ENCODE results near the gene BSCL2.
"Not testable (repeated sequence)": the region's sequence is repeated elsewhere in the genome, so short reads cannot be mapped to it uniquely, and the experiment has no call there.

Gene BSCL2

GRCh38 chr11:62719302-62719978 lies 12.2 kb upstream of the BSCL2 start:
- DNase-seq (ENCODE audit: low read depth): peak; percentile 17

DNA sequence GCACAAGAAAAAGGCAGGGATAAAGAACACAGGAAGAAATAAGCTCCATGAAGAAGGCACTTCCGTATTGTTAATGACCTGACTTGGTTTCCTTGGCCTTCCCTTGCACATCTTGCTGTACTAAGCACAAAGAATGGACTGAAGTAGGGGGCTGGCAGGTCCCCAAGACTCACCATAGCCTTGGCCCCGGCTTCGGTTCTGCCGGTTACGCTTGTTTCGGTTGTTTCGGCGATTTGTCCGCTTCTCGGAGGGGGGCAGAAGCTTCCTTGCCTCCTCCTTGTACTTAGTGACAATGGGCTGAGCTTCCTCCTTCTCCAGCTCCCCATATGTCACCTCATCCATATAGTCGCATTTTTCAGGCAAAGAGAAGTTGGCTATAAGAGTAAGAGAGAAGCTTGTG lies 9.6 kb upstream of the BSCL2 start:
- DNase-seq (ENCODE audit: low read depth): no peak

DNA sequence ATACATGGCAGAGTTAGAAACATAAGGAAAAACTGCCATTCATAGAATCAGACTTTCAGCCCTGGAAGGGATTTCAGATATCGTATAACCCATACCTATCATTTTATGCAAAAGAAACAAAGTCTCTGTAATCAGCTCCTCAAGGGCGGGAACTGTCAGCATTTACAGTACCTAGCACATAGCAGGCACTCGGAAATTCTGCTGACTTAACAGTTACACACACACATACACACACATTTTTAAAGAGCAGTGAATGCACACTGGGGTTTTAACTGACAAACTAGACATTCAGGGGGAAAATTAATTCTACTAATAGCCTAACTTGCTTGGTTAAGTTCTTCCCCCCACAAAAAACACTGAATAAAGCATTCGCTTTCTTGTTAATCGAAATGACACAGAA lies 9.0 kb upstream of the BSCL2 start:
- no peak for DNase-seq (ENCODE audit: low read depth)

- no peak for DNase-seq (ENCODE audit: low read depth)
These were observed 8.2 kb upstream of the BSCL2 start for GRCh38 chr11:62715150-62716130.

- DNase-seq (ENCODE audit: low read depth): no peak
These were observed 6.1 kb upstream of the BSCL2 start for GRCh38 chr11:62713343-62713742.

DNA sequence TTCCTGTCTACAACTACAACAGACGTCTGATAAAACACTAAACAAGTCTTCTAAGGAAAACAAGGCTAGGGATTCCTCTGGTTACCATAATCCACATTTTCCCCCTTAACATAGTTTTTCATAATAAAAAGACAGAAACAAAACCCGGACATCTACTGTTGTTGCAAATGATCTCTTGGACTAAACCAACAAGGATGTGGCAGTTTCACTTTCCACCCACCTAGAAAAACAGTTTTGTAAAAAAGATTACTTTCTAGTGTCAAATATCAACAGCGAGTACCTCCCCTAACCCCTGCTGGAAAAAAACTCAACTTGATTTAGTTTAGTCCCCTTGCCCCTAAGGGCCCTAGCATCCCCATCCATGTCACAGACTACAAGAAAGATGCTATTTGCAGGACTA lies 5.6 kb upstream of the BSCL2 start:
- DNase-seq (ENCODE audit: low read depth): no peak

DNA sequence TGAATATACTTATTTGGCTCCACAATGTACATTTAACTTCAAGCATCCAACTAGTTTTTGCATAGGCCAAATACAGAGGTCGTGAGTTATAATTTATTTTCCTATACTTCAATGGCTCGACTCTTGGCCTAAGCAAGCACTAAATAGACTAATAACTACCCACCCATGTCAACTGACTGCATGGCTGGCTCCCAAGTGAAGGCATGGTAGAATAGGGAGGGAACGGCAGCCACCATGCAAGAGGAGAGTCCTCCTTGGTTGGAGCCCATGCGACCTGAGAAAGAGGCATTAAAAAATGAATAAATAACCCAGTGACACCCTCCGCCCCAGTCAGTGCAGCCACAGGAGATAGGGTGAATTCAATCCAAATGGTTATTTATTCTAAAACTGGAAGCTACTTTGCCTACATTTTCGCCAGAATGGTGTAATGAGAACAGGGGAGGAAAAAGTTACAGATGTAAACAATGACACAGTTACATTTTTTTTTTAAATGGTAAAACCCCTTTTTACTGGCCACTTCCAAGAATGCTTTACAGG lies 5.1 kb upstream of the BSCL2 start:
- no peak for DNase-seq (ENCODE audit: low read depth)

GRCh38 chr11:62710001-62710345 lies 2.7 kb upstream of the BSCL2 start:
- peak; percentile 55 for DNase-seq (ENCODE audit: low read depth)

- DNase-seq (ENCODE audit: low read depth): peak; percentile 99
These were observed 2.2 kb upstream of the BSCL2 start for GRCh38 chr11:62709247-62710000.

DNA sequence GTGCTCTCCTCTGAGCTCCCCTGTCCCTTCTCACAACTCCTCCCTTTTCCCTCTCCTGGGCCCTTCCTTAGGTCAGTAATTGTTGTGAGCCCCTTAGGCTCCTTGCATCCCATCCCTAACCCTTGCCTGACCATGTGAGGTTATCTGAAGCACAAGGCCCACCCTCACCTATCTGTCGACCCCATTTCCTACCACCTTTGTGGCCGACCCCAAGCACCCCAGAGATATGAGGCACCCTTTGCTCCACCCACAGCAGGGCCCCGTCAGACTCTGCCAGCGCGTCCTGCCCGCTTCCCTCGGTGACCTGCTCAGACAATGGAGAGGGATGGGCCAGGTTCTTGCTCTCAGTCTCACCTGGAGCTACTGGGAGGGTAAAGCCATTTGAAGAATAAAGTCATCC lies 1.6 kb upstream of the BSCL2 start:
- DNase-seq (ENCODE audit: low read depth): no peak

DNA sequence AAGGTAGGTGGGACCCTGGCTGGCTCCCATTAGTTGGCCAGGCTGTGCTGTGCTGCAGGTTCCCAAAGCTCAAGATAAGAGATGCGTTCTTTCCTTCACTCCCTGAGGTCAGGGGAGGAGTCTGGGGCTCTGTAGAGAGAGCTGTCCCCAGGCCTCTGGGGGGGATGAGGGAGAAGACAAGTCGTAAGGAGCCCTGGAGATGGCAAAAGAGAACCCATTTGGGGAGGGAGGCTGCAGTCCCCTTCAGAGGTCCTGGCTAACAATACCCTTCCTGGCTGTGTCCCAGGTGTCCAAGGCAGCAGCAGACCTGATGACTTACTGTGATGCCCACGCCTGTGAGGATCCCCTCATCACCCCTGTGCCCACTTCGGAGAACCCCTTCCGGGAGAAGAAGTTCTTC lies 1.2 kb upstream of the BSCL2 start:
- DNase-seq (ENCODE audit: low read depth): no peak

GRCh38 chr11:62706850-62707247 lies 375 bp downstream of the BSCL2 start:
- DNase-seq (ENCODE audit: low read depth): no peak

DNA sequence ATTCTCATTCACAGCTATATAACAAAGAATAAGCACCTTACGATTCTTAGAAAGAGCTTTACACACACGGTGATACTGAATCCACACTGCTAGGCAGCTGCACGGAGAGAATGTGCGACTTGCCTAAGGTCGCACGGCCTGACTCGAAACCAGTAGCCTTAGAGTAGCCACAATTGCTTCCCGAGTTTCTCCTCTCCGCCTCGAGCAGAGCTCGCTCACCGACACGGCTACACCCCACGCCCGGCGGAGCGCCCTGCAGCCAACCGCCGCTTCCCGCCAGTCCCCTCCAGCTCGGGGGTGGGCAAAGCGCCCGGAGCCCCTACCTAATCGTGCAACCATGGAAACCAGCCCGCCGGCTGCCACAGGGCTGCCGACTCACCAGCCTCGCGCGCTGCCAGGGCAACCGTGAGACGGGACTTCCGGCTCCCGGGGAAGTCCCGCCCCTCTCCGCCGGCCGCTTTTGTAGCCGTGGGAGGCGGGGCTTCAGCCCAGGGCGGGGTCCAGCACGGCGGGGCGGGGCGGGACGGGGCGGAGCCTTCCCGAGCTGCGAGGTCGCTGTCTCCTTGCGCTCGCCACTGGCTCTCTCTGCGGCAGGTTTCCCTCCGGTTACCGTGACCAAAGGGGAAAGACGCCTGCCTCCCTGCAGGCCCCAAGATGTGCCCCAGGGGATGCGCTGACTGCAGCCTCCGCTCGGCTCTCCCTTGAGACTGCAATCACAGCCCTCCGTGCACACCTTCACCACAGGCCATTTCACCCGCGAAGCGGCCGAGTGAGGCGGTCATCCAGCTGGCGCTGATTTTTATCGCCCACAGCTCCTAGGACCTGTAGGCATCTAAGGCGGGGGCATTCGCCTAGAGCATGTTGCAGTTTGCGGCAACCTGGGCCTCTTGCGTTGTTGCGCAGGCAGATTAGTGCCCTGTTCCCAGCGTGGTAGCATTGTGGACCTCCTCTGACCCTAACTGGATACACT lies 1.1 kb downstream of the BSCL2 start:
- DNase-seq (ENCODE audit: low read depth): peak; percentile 94

DNA sequence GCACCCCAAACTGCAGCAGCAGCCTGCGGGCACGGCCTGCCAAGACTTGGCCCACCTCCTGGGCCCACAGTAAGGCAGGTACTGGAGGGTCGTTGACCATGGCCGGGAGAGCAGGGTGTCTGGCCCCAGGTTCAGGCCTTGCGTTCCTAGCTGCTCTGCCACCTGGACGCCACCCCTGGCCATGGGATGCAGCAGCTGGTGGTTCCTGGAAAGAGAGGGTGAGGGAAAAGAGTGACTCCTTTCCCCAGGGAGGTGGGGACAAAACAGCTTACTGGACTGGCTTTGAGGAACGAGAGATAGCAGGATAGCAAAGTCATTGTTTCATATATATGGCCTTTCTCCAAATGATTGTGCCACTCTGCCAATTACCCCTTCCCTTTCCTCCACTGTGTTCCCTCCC lies 1.8 kb downstream of the BSCL2 start:
- no peak for DNase-seq (ENCODE audit: low read depth)

DNA sequence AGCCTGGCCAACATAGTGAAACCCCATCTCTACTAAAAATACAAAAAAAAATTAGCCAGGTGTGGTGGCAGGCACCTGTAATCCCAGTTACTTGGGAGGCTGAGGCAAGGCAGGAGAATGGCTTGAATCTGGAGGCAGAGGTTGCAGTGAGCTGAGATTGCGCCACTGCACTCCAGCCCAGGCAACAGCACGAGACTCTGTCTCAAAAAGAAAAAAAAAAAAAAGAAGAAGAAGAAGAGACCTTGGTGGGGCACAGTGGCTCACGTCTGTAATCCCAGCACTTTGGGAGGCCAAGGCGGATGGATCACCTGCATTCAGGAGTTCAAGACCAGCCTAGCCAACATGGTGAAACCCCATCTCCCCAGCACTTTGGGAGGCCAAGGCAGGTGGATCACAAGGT lies 3.3 kb downstream of the BSCL2 start:
- not testable (repeated sequence) for DNase-seq (ENCODE audit: low read depth)

- DNase-seq (ENCODE audit: low read depth): no peak
These were observed 5.0 kb downstream of the BSCL2 start for GRCh38 chr11:62702246-62702645.

GRCh38 chr11:62694455-62695167 lies 12.6 kb downstream of the BSCL2 start:
- DNase-seq (ENCODE audit: low read depth): peak; percentile 81

DNA sequence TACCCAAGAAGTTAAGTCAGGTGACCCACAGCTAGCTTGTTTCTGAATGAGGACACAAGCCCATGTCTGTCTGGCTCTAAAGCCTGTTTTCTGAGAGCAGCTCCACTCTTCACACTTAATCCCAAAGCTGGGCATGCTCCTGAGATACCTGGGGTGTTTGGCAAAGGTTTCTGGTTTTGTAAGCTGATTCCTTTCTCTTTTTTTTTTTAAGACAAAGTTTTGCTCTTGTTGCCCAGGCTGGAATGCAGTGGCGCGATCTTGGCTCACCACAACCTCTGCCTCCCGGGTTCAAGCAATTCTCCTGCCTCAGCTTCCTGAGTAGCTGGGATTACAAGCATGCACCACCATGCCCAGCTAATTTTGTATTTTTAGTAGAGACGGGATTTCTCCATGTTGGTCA lies 13.6 kb downstream of the BSCL2 start:
- not testable (repeated sequence) for DNase-seq (ENCODE audit: low read depth)

GRCh38 chr11:62689421-62690183 lies 17.6 kb downstream of the BSCL2 start, which contains the start of gene LRRN4CL:
Gene LRRN4CL, minus strand, starts transcription at chr11:62689530. Its CDS starts 1,022 bp downstream, at chr11:62688508.
- DNase-seq (ENCODE audit: low read depth): peak; percentile 91

DNA sequence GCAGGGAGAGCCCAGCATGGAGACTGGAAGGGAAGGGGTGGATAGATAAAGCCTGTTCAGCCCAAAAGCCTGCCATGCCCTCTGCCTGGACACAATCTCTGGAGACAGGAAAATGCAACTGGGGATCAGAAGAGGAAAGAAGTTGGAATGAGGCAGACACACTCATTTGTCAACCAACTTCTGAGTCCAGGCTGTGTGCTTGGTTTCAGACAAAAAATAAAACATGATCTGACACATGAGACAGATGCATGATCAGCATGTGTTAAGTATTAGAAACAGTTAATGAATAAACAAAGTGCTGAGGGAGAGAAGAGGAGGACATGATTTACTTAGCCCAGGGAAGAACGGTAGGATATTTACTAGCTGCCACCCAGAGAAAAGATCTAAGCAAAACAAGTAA lies 18.7 kb downstream of the BSCL2 start:
- no peak for DNase-seq (ENCODE audit: low read depth)

All from EH (cell line).